TTC549 (cell line): Measurements from ENCODE around the gene ITPA.
"Not testable (repeated sequence)": the region's sequence is repeated elsewhere in the genome, so short reads cannot be mapped to it uniquely, and the experiment has no call there.

Source experiments
- FAIRE-seq: peaks from 2 replicates; lab custom pipeline; 2012; peaks lifted over from hg19 to GRCh38; lab: Jason Lieb, UNC

Gene ITPA

GRCh38 chr20:3173610-3174441 lies 35.5 kb upstream of the ITPA start:
- no peak for FAIRE-seq

- FAIRE-seq, result no peak
Measured at GRCh38 chr20:3174442-3175261, 34.6 kb upstream of the ITPA start.

GRCh38 chr20:3175270-3175669 lies 34.0 kb upstream of the ITPA start:
- no peak for FAIRE-seq

- FAIRE-seq, result no peak
Measured at GRCh38 chr20:3177746-3178485, 31.4 kb upstream of the ITPA start.

- no peak for FAIRE-seq
Measured at GRCh38 chr20:3180319-3180718, 29.0 kb upstream of the ITPA start.

- no peak for FAIRE-seq
Measured at GRCh38 chr20:3181270-3181669, 28.0 kb upstream of the ITPA start.

- not testable (repeated sequence) for FAIRE-seq
Measured at GRCh38 chr20:3182429-3182828, 26.9 kb upstream of the ITPA start.

- FAIRE-seq, result no peak
Measured at GRCh38 chr20:3183896-3184612, 25.2 kb upstream of the ITPA start.

GRCh38 chr20:3187861-3188260 lies 21.4 kb upstream of the ITPA start:
- FAIRE-seq, result not testable (repeated sequence)

- no peak for FAIRE-seq
Measured at GRCh38 chr20:3188823-3189413, 20.4 kb upstream of the ITPA start.

GRCh38 chr20:3189561-3190131 lies 19.7 kb upstream of the ITPA start:
- no peak for FAIRE-seq

- FAIRE-seq, result no peak
Measured at GRCh38 chr20:3190681-3191111, 18.6 kb upstream of the ITPA start.

- no peak for FAIRE-seq
Measured at GRCh38 chr20:3192226-3193015, 16.9 kb upstream of the ITPA start.

- FAIRE-seq, result no peak
Measured at GRCh38 chr20:3193806-3194616, 15.3 kb upstream of the ITPA start.

GRCh38 chr20:3194617-3195280 lies 14.5 kb upstream of the ITPA start:
- FAIRE-seq, result no peak

- FAIRE-seq, result no peak
Measured at GRCh38 chr20:3195590-3196237, 13.6 kb upstream of the ITPA start.

- no peak for FAIRE-seq
Measured at GRCh38 chr20:3199206-3199605, 10.1 kb upstream of the ITPA start.

GRCh38 chr20:3199976-3200755 lies 9.1 kb upstream of the ITPA start:
- no peak for FAIRE-seq
